GM23338 (cell line): ENCODE measurements around the gene ATF4. TPM values are rescaled to one million over a fixed set of nuclear protein-coding genes. Genes with fewer than 3 reads are reported as not detected.

Experiments
- ATAC-seq: fragments of 200-7000 bp; cut with Tn5 transposase; 3 replicates; pipeline ENCODE4 v1.9.1; 2020
- DNase-seq: peaks from one replicate; pipeline ENCODE4 v3.0.0-alpha.2; 2015; ENCODE audit warnings: low spot score
- H2AFZ ChIP-seq: fragments of 200-600 bp; sonication (generic); 2 replicates; pipeline ENCODE4 v1.8.0; 2016; ENCODE audit warnings: antibody characterized with exemption, mild to moderate bottlenecking, moderate library complexity
- H3F3A ChIP-seq: fragments of 200-600 bp; sonication (generic); replicated peaks from 2 replicates; pipeline ENCODE4 v1.8.0; 2017; ENCODE audit warnings: antibody characterized with exemption, mixed run types, low read depth
- H3K27ac ChIP-seq: fragments of 200-600 bp; sonication (generic); 2 replicates; pipeline ENCODE4 v1.6.1; 2016; ENCODE audit warnings: low read depth
- H3K27me3 ChIP-seq: fragments of 200-600 bp; sonication (generic); 2 replicates; pipeline ENCODE4 v1.8.0; 2016; ENCODE audit warnings: mild to moderate bottlenecking, mixed run types, moderate library complexity; ENCODE audit not compliant: insufficient read depth
- H3K36me3 ChIP-seq: fragments of 200-600 bp; sonication (generic); 2 replicates; pipeline ENCODE4 v1.8.0; 2016; ENCODE audit warnings: mild to moderate bottlenecking; ENCODE audit not compliant: insufficient read depth
- H3K4me1 ChIP-seq: fragments of 200-600 bp; sonication (generic); 2 replicates; pipeline ENCODE4 v1.8.0; 2016; ENCODE audit warnings: mild to moderate bottlenecking, moderate library complexity; ENCODE audit not compliant: insufficient read depth
- H3K4me2 ChIP-seq: fragments of 200-600 bp; sonication (generic); 2 replicates; pipeline ENCODE4 v1.7.1; 2017; ENCODE audit warnings: mixed run types
- H3K4me3 ChIP-seq: fragments of 200-600 bp; sonication (generic); 2 replicates; pipeline ENCODE4 v1.6.1; 2016; ENCODE audit warnings: mixed run types
- H3K79me2 ChIP-seq: fragments of 200-600 bp; sonication (generic); replicated peaks from 2 replicates; pipeline ENCODE4 v1.8.0; 2017; ENCODE audit warnings: mild to moderate bottlenecking; ENCODE audit not compliant: insufficient read depth
- H3K9me2 ChIP-seq: fragments of 200-600 bp; sonication (generic); 2 replicates; pipeline ENCODE4 v1.8.0; 2017; ENCODE audit not compliant: insufficient read depth
- H4K20me1 ChIP-seq: fragments of 200-600 bp; sonication (generic); replicated peaks from 2 replicates; pipeline ENCODE4 v1.8.0; 2017; ENCODE audit warnings: mild to moderate bottlenecking; ENCODE audit not compliant: insufficient read depth
- H3K27ac Mint-ChIP-seq: 2 replicates; pipeline ENCODE4 v1.8.0; 2020; ENCODE audit warnings: inconsistent platforms, mild to moderate bottlenecking, moderate library complexity, mixed read lengths
- H3K27me3 Mint-ChIP-seq: 3 replicates; pipeline ENCODE4 v1.8.0; 2022; ENCODE audit warnings: low read depth, mild to moderate bottlenecking, moderate library complexity, mixed read lengths, inconsistent platforms; ENCODE audit not compliant: insufficient read depth, poor library complexity
- H3K36me3 Mint-ChIP-seq: 3 replicates; pipeline ENCODE4 v1.8.0; 2021; ENCODE audit warnings: low read depth, mild to moderate bottlenecking, inconsistent platforms, moderate library complexity, mixed read lengths
- H3K4me1 Mint-ChIP-seq: 3 replicates; pipeline ENCODE4 v1.8.0; 2020; ENCODE audit warnings: mild to moderate bottlenecking, inconsistent platforms, mixed read lengths
- H3K4me3 Mint-ChIP-seq: 3 replicates; pipeline ENCODE4 v1.8.0; 2021; ENCODE audit warnings: moderate library complexity, mild to moderate bottlenecking, inconsistent platforms, mixed read lengths
- H3K9me3 Mint-ChIP-seq: 3 replicates; pipeline ENCODE4 v1.8.0; 2020; ENCODE audit warnings: moderate library complexity, mild to moderate bottlenecking, inconsistent platforms, mixed read lengths
- CREB1 ChIP-seq: fragments of 250-450 bp; sonication (Bioruptor Pico); IDR thresholded peaks from 2 replicates; pipeline ENCODE4 v1.5.0; 2020; ENCODE audit warnings: low read depth, mild to moderate bottlenecking, moderate library complexity
- EZH2 ChIP-seq: fragments of 200-600 bp; sonication (generic); IDR thresholded peaks from one replicate; pipeline ENCODE4 v1.8.0; 2017; ENCODE audit warnings: antibody characterized with exemption, mild to moderate bottlenecking, low read depth; ENCODE audit not compliant: unreplicated experiment
- EZH2phosphoT487 ChIP-seq: fragments of 200-600 bp; sonication (generic); IDR thresholded peaks from one replicate; pipeline ENCODE4 v1.8.1; 2018; ENCODE audit warnings: antibody characterized with exemption; ENCODE audit not compliant: unreplicated experiment
- JUNB ChIP-seq: IDR thresholded peaks from one replicate; pipeline ENCODE4 v1.6.1; 2016; ENCODE audit warnings: antibody characterized with exemption; ENCODE audit not compliant: unreplicated experiment
- NANOG ChIP-seq: IDR thresholded peaks from 2 replicates; pipeline ENCODE4 v1.6.1; 2016; ENCODE audit warnings: antibody characterized with exemption, borderline replicate concordance
- POLR2AphosphoS5 ChIP-seq: IDR thresholded peaks from 2 replicates; pipeline ENCODE4 v1.6.1; 2016; ENCODE audit warnings: antibody characterized with exemption, low read depth
- REST ChIP-seq: IDR thresholded peaks from one replicate; pipeline ENCODE4 v1.6.1; 2018; ENCODE audit warnings: antibody characterized with exemption; ENCODE audit not compliant: unreplicated experiment
- STAT1 ChIP-seq: IDR thresholded peaks from one replicate; pipeline ENCODE4 v1.6.1; 2016; ENCODE audit warnings: antibody characterized with exemption; ENCODE audit not compliant: unreplicated experiment
- ZNF114 ChIP-seq: fragments of 250-450 bp; sonication (Bioruptor Pico); IDR thresholded peaks from 2 replicates; pipeline ENCODE4 v1.5.0; 2020; ENCODE audit warnings: mild to moderate bottlenecking, moderate library complexity
- ZNF331 ChIP-seq: fragments of 250-450 bp; sonication (Bioruptor Pico); IDR thresholded peaks from 2 replicates; pipeline ENCODE4 v1.5.0; 2020; ENCODE audit warnings: low read depth, mild to moderate bottlenecking, moderate library complexity
- ZNF462 ChIP-seq: fragments of 250-450 bp; sonication (Bioruptor Pico); IDR thresholded peaks from 2 replicates; pipeline ENCODE4 v1.5.0; 2020; ENCODE audit warnings: mild to moderate bottlenecking, moderate library complexity
- polyA plus RNA-seq: library from polyadenylated mRNA; unstranded; fragments of >200 nt; fragmentation: Nextera tagmentation; extraction: Ambion mirVana; gene quantifications from 2 replicates; pipeline ENCODE4 v1.2.1, GENCODE V29; 2016
- total RNA-seq: library from RNA; depleted of rRNA; stranded (reverse); fragments of >200 nt; shearing (Covaris generic); gene quantifications from 2 replicates; pipeline ENCODE4 v1.2.3, GENCODE V29; 2014

ATF4 gene
- total and polyA plus RNA-seq, 2 experiments from 2014 or later = 446 to 553 TPM

DNA sequence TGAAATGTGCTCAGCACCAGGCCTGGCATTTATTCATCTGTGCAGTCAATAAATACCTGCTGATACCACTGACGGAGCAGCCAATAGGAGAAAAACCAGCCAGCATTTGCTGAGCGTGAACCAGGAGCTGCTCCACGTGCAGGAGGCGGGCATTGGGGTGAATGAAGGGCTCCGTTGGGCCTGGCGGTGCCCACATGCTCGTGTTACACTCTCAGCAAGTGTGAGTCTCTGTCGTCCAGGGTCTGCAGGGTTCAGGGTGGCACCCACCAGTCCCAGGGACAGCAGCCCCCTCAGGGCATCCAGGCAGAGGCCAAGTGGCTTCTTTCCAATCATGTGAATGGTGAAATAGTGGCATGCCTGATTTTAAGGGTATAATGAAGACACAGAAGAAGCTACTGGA is 16.3 kb downstream of the ATF4 start (continued):
- TF ChIP-seq ZNF462 (CRISPR knock-in tag) = no peak
- no peak for TF ChIP-seq STAT1
- no peak for TF ChIP-seq JUNB
- no peak for TF ChIP-seq EZH2phosphoT487
- no peak for TF ChIP-seq POLR2AphosphoS5
- TF ChIP-seq CREB1 (CRISPR knock-in tag) = no peak
- TF ChIP-seq NANOG = no peak
- no peak for TF ChIP-seq ZNF331
- no peak for TF ChIP-seq ZNF114 (CRISPR knock-in tag)

GRCh38 chr22:39537975-39538374 is 17.6 kb downstream of the ATF4 start:
- Histone ChIP-seq H3K27ac (no peak overlapping the region), H3K9me2 (no peaks in the 10 kb centered on the region), H3K4me1 (peaks cover 34% of the 10 kb centered on the region), H3F3A (peaks cover 10% of the 10 kb centered on the region; the same call in 1 of the 2 replicates), H3K36me3 (no peaks in the 10 kb centered on the region), H3K4me3 (no peak overlapping the region), H3K79me2 (no peaks in the 10 kb centered on the region), H3K4me2 (peak overlapping the region; percentile 49; the same call in 1 of the 2 replicates), H2AFZ (peak overlapping the region; percentile 14; the same call in 1 of the 2 replicates), H3K27me3 (no peaks in the 10 kb centered on the region), H4K20me1 (no peaks in the 10 kb centered on the region)
- peaks cover 28% of the 10 kb centered on the region for H3K27me3 Mint-ChIP-seq
- ATAC-seq = no peak
- no peaks in the 10 kb centered on the region for H3K9me3 Mint-ChIP-seq
- peaks cover 37% of the 10 kb centered on the region for H3K4me1 Mint-ChIP-seq
- no peak for DNase-seq
- no peak overlapping the region for H3K4me3 Mint-ChIP-seq
- H3K27ac Mint-ChIP-seq = no peak overlapping the region
- H3K36me3 Mint-ChIP-seq = no peaks in the 10 kb centered on the region
- no peak for TF ChIP-seq ZNF114 (CRISPR knock-in tag)
- TF ChIP-seq EZH2 = no peak
- no peak for TF ChIP-seq STAT1
- no peak for TF ChIP-seq REST
